HEK293 (cell line): ENCODE data around the gene CNPPD1.

Source experiments
- CTCF ChIA-PET: fragments of 350-600 bp; formaldehyde crosslinking; extraction: SDS; loops from one replicate; lab custom pipeline; 2021; ENCODE audit warnings: antibody characterized with exemption; lab: Yijun Ruan, JAX
- POLR2A ChIA-PET: fragments of 300-600 bp; formaldehyde crosslinking; extraction: SDS; loops from one replicate; lab custom pipeline; 2020; ENCODE audit warnings: antibody characterized with exemption, inconsistent platforms; lab: Yijun Ruan, JAX
- H3K27ac ChIP-seq: fragments of 200-500 bp; sonication (Bioruptor generic); 2 replicates; pipeline ENCODE4 v1.5.1; 2014; ENCODE audit warnings: low read depth, low read length, control low read depth, inconsistent platforms; ENCODE audit errors: extremely low read depth
- H3K36me3 ChIP-seq, 2 experiments: fragments of 200-500 bp in 1 of 2; sonication (Bioruptor generic) in 1 of 2; 1 replicate in 1 of 2; 2 replicates in 1 of 2; pipeline ENCODE4 v1.5.1; 2014 to 2017; ENCODE audit warnings: inconsistent platforms in 2 of 2, low read length in 2 of 2; ENCODE audit not compliant: control insufficient read depth in 2 of 2, insufficient read depth in 1 of 2
- H3K4me1 ChIP-seq: fragments of 200-500 bp; sonication (Bioruptor generic); 2 replicates; pipeline ENCODE4 v1.5.1; 2014; ENCODE audit warnings: mild to moderate bottlenecking, low read length, inconsistent platforms; ENCODE audit not compliant: control insufficient read depth, insufficient read depth
- H3K4me3 ChIP-seq: 2 replicates; pipeline ENCODE4 v1.5.1; 2011; ENCODE audit warnings: low read depth, mild to moderate bottlenecking, control low read depth, low read length, moderate library complexity
- H3K9me3 ChIP-seq: fragments of 200-500 bp; sonication (Bioruptor generic); 2 replicates; pipeline ENCODE4 v1.5.1; 2014; ENCODE audit warnings: low read depth, low read length, inconsistent platforms; ENCODE audit not compliant: control insufficient read depth, insufficient read depth
- BCL11B ChIP-seq: fragments of 450-650 bp; formaldehyde crosslinking; IDR thresholded peaks from 2 replicates; pipeline ENCODE4 v1.5.1; 2016; ENCODE audit warnings: low read depth, missing biosample characterization, missing genetic modification characterization
- GLIS1 ChIP-seq: fragments of 450-650 bp; formaldehyde crosslinking; IDR thresholded peaks from 2 replicates; pipeline ENCODE4 v1.5.1; 2016; ENCODE audit warnings: missing biosample characterization, missing genetic modification characterization
- KLF9 ChIP-seq: fragments of 450-650 bp; formaldehyde crosslinking; IDR thresholded peaks from 2 replicates; pipeline ENCODE4 v1.5.1; 2016; ENCODE audit warnings: missing biosample characterization, missing genetic modification characterization, low read depth
- ZBTB21 ChIP-seq: fragments of 450-650 bp; formaldehyde crosslinking; IDR thresholded peaks from 2 replicates; pipeline ENCODE4 v1.5.1; 2017; ENCODE audit warnings: missing biosample characterization, missing genetic modification characterization
- ZNF10 ChIP-seq: fragments of 450-650 bp; formaldehyde crosslinking; IDR thresholded peaks from 2 replicates; pipeline ENCODE4 v1.5.1; 2017; ENCODE audit warnings: missing biosample characterization, missing genetic modification characterization
- ZNF292 ChIP-seq: fragments of 450-650 bp; formaldehyde crosslinking; IDR thresholded peaks from 2 replicates; pipeline ENCODE4 v1.5.1; 2016; ENCODE audit warnings: low read depth, missing biosample characterization, missing genetic modification characterization, borderline replicate concordance
- ZNF488 ChIP-seq: fragments of 450-650 bp; formaldehyde crosslinking; IDR thresholded peaks from 2 replicates; pipeline ENCODE4 v1.5.1; 2016; ENCODE audit warnings: missing biosample characterization, missing genetic modification characterization
- ZNF529 ChIP-seq: fragments of 450-650 bp; formaldehyde crosslinking; IDR thresholded peaks from 2 replicates; pipeline ENCODE4 v1.5.1; 2017; ENCODE audit warnings: missing genetic modification characterization, missing biosample characterization; ENCODE audit not compliant: insufficient replicate concordance
- ZNF549 ChIP-seq: fragments of 450-650 bp; IDR thresholded peaks from 2 replicates; pipeline ENCODE4 v1.5.1; 2018; ENCODE audit warnings: missing biosample characterization, missing genetic modification characterization, mild to moderate bottlenecking, inconsistent platforms, moderate library complexity
- ZNF580 ChIP-seq: fragments of 450-650 bp; formaldehyde crosslinking; IDR thresholded peaks from 2 replicates; pipeline ENCODE4 v1.5.1; 2016; ENCODE audit warnings: missing biosample characterization, missing genetic modification characterization
- ZNF585B ChIP-seq: fragments of 450-650 bp; formaldehyde crosslinking; IDR thresholded peaks from 2 replicates; pipeline ENCODE4 v1.5.1; 2016; ENCODE audit warnings: missing biosample characterization, missing genetic modification characterization
- ZNF658 ChIP-seq: fragments of 450-650 bp; formaldehyde crosslinking; IDR thresholded peaks from 2 replicates; pipeline ENCODE4; 2016; ENCODE audit warnings: missing biosample characterization, missing genetic modification characterization
- ZNF677 ChIP-seq: fragments of 450-650 bp; IDR thresholded peaks from 2 replicates; pipeline ENCODE4 v1.5.0; 2018; ENCODE audit warnings: missing biosample characterization, mild to moderate bottlenecking, missing genetic modification characterization, moderate library complexity
- ZNF76 ChIP-seq: fragments of 450-650 bp; formaldehyde crosslinking; IDR thresholded peaks from 2 replicates; pipeline ENCODE4; 2016; ENCODE audit warnings: low read depth, missing biosample characterization, missing genetic modification characterization, borderline replicate concordance
- ZNF776 ChIP-seq: fragments of 450-650 bp; formaldehyde crosslinking; IDR thresholded peaks from 2 replicates; pipeline ENCODE4 v1.5.0; 2017; ENCODE audit warnings: missing biosample characterization, missing genetic modification characterization, borderline replicate concordance
- TF ChIP-seq, protein P1 (sequence below): fragments of 450-650 bp; formaldehyde crosslinking; conservative IDR thresholded peaks from 2 replicates; pipeline ENCODE4 v1.5.1; 2016; ENCODE audit warnings: low read depth, missing biosample characterization, missing genetic modification characterization
- TF ChIP-seq, protein P2 (sequence below): sonication (generic); formaldehyde crosslinking; IDR thresholded peaks from 2 replicates; pipeline ENCODE4 v1.8.1; 2022; ENCODE audit warnings: mild to moderate bottlenecking, moderate library complexity, missing genetic modification reagents
- TF ChIP-seq, protein P3 (sequence below): fragments of 450-650 bp; formaldehyde crosslinking; IDR thresholded peaks from 2 replicates; pipeline ENCODE4 v1.5.1; 2017; ENCODE audit warnings: missing biosample characterization, missing genetic modification characterization
- TF ChIP-seq, protein P4 (sequence below): fragments of 450-650 bp; formaldehyde crosslinking; IDR thresholded peaks from 2 replicates; pipeline ENCODE4 v1.5.1; 2017; ENCODE audit warnings: missing biosample characterization, missing genetic modification characterization

Gene CNPPD1

GRCh38 chr2:219131327-219131726 is 45.4 kb downstream of the CNPPD1 start:
- Histone ChIP-seq H3K4me3 (no peak overlapping the region), H3K27ac (no peak overlapping the region), H3K36me3 (no peaks in the 10 kb centered on the region), H3K4me1 (peaks cover 16% of the 10 kb centered on the region; the same call in 1 of the 2 replicates), H3K9me3 (no peaks in the 10 kb centered on the region)
- CTCF ChIA-PET: interaction anchor here (0.6 to 9.1 kb wide), 7 partner anchors 12 to 207 kb away, joined by 3 to 79 read pairs (median 3); no protein-coding TSS in a partner anchor
- POLR2A ChIA-PET: no interaction called here
- no peak for TF ChIP-seq ZNF658 (tag by site-specific recombination)
- no peak for TF ChIP-seq GLIS1 (tag by site-specific recombination)
- TF ChIP-seq ZNF580 (tag by site-specific recombination): no peak
- TF ChIP-seq KLF9 (tag by site-specific recombination): no peak

- CTCF ChIA-PET: interaction anchor here (1.6 to 9.1 kb wide), 3 partner anchors 10 to 149 kb away, joined by 5 to 79 read pairs (median 7); no protein-coding TSS in a partner anchor
- H3K36me3 ChIP-seq: no peaks in the 10 kb centered on the region
- peaks cover 34% of the 10 kb centered on the region for H3K4me1 ChIP-seq
- H3K27ac ChIP-seq: no peak overlapping the region
- no peaks in the 10 kb centered on the region for H3K9me3 ChIP-seq
- no peak for TF ChIP-seq ZBTB21 (tag by site-specific recombination)
- no peak for TF ChIP-seq ZNF776
- TF ChIP-seq, protein P1, sequence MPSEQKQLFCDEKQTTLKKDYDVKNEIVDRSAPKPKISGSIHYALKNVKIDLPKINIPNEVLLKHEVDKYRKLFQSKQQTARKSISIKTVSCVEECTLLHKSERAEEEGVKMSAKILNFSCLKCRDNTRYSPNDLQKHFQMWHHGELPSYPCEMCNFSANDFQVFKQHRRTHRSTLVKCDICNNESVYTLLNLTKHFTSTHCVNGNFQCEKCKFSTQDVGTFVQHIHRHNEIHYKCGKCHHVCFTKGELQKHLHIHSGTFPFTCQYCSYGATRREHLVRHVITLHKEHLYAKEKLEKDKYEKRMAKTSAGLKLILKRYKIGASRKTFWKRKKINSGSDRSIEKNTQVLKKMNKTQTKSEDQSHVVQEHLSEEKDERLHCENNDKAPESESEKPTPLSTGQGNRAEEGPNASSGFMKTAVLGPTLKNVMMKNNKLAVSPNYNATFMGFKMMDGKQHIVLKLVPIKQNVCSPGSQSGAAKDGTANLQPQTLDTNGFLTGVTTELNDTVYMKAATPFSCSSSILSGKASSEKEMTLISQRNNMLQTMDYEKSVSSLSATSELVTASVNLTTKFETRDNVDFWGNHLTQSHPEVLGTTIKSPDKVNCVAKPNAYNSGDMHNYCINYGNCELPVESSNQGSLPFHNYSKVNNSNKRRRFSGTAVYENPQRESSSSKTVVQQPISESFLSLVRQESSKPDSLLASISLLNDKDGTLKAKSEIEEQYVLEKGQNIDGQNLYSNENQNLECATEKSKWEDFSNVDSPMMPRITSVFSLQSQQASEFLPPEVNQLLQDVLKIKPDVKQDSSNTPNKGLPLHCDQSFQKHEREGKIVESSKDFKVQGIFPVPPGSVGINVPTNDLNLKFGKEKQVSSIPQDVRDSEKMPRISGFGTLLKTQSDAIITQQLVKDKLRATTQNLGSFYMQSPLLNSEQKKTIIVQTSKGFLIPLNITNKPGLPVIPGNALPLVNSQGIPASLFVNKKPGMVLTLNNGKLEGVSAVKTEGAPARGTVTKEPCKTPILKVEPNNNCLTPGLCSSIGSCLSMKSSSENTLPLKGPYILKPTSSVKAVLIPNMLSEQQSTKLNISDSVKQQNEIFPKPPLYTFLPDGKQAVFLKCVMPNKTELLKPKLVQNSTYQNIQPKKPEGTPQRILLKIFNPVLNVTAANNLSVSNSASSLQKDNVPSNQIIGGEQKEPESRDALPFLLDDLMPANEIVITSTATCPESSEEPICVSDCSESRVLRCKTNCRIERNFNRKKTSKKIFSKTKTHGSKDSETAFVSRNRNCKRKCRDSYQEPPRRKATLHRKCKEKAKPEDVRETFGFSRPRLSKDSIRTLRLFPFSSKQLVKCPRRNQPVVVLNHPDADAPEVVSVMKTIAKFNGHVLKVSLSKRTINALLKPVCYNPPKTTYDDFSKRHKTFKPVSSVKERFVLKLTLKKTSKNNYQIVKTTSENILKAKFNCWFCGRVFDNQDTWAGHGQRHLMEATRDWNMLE (tag by site-specific recombination): no peak
- TF ChIP-seq ZNF76 (tag by site-specific recombination): no peak
- TF ChIP-seq ZNF10: no peak
- no peak for TF ChIP-seq ZNF658 (tag by site-specific recombination)
- TF ChIP-seq, protein P2, sequence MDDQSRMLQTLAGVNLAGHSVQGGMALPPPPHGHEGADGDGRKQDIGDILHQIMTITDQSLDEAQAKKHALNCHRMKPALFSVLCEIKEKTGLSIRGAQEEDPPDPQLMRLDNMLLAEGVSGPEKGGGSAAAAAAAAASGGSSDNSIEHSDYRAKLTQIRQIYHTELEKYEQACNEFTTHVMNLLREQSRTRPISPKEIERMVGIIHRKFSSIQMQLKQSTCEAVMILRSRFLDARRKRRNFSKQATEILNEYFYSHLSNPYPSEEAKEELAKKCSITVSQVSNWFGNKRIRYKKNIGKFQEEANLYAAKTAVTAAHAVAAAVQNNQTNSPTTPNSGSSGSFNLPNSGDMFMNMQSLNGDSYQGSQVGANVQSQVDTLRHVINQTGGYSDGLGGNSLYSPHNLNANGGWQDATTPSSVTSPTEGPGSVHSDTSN (CRISPR knock-in tag): no peak
- TF ChIP-seq, protein P3, sequence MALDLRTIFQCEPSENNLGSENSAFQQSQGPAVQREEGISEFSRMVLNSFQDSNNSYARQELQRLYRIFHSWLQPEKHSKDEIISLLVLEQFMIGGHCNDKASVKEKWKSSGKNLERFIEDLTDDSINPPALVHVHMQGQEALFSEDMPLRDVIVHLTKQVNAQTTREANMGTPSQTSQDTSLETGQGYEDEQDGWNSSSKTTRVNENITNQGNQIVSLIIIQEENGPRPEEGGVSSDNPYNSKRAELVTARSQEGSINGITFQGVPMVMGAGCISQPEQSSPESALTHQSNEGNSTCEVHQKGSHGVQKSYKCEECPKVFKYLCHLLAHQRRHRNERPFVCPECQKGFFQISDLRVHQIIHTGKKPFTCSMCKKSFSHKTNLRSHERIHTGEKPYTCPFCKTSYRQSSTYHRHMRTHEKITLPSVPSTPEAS (tag by site-specific recombination): no peak
- TF ChIP-seq ZNF529: no peak
- no peak for TF ChIP-seq ZNF488 (tag by site-specific recombination)
- TF ChIP-seq ZNF549 (tag by site-specific recombination): no peak
- no peak for TF ChIP-seq ZNF585B
- TF ChIP-seq, protein P4, sequence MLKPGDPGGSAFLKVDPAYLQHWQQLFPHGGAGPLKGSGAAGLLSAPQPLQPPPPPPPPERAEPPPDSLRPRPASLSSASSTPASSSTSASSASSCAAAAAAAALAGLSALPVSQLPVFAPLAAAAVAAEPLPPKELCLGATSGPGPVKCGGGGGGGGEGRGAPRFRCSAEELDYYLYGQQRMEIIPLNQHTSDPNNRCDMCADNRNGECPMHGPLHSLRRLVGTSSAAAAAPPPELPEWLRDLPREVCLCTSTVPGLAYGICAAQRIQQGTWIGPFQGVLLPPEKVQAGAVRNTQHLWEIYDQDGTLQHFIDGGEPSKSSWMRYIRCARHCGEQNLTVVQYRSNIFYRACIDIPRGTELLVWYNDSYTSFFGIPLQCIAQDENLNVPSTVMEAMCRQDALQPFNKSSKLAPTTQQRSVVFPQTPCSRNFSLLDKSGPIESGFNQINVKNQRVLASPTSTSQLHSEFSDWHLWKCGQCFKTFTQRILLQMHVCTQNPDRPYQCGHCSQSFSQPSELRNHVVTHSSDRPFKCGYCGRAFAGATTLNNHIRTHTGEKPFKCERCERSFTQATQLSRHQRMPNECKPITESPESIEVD (tag by site-specific recombination): no peak
- no peak for TF ChIP-seq BCL11B
- TF ChIP-seq ZNF677 (tag by site-specific recombination): no peak
- TF ChIP-seq ZNF292 (tag by site-specific recombination): no peak
- POLR2A ChIA-PET: no interaction called here
- H3K4me3 ChIP-seq: no peak overlapping the region
Measured at GRCh38 chr2:219129589-219129988, 47.1 kb downstream of the CNPPD1 start.
